H1 (cell line): ENCODE measurements around the gene KLHDC8A. TPM values are rescaled to one million over a fixed set of nuclear protein-coding genes. Genes with fewer than 3 reads are reported as not detected.

Experiments used
- CTCF ChIA-PET: fragments of 300-600 bp; sonication (Branson Sonifier 250); formaldehyde crosslinking; loops from one replicate; lab custom pipeline; 2021; ENCODE audit not compliant: partially characterized antibody; lab: Charles Lee
- POLR2A ChIA-PET: fragments of 300-600 bp; sonication (Branson Sonifier 250); formaldehyde crosslinking; loops from one replicate; lab custom pipeline; 2021; ENCODE audit warnings: inconsistent platforms; ENCODE audit not compliant: partially characterized antibody; lab: Charles Lee
- DNase-seq, 2 experiments: peaks; one replicate each; pipeline versions ENCODE4 v3.0.0 to v3.0.0-alpha.2; 2010 to 2022; ENCODE audit warnings: low spot score in 2 of 2, low read depth in 1 of 2, mixed read lengths in 1 of 2
- FAIRE-seq: peaks from 2 replicates; lab custom pipeline; 2011; peaks lifted over from hg19 to GRCh38; lab: Jason Lieb, UNC
- H2AFZ ChIP-seq: 2 replicates; pipeline ENCODE4 v1.8.1; 2012; ENCODE audit warnings: low read length, inconsistent platforms
- H2AK5ac ChIP-seq: 2 replicates; pipeline ENCODE4 v1.6.1; 2013; ENCODE audit warnings: low read depth, low read length
- H2BK120ac ChIP-seq: replicated peaks from 2 replicates; pipeline ENCODE3; 2013; ENCODE audit warnings: low read depth, low read length, inconsistent platforms
- H2BK12ac ChIP-seq: 2 replicates; pipeline ENCODE4 v1.6.1; 2013; ENCODE audit warnings: low read depth, low read length
- H2BK15ac ChIP-seq: 2 replicates; pipeline ENCODE4 v1.6.1; 2013; ENCODE audit warnings: low read length
- H2BK20ac ChIP-seq: 2 replicates; pipeline ENCODE4 v1.6.1; 2013; ENCODE audit warnings: low read length
- H2BK5ac ChIP-seq: 2 replicates; pipeline ENCODE4 v1.6.1; 2013; ENCODE audit warnings: low read depth, low read length
- H3K14ac ChIP-seq: 2 replicates; pipeline ENCODE4 v1.6.1; 2013; ENCODE audit warnings: inconsistent platforms; ENCODE audit not compliant: insufficient read length
- H3K18ac ChIP-seq: 2 replicates; pipeline ENCODE4 v1.6.1; 2013; ENCODE audit warnings: low read length; ENCODE audit errors: extremely low read depth
- H3K23ac ChIP-seq: 2 replicates; pipeline ENCODE4 v1.6.1; 2013; ENCODE audit warnings: inconsistent platforms; ENCODE audit not compliant: insufficient read length
- H3K23me2 ChIP-seq: 2 replicates; pipeline ENCODE4 v1.6.1; 2013; ENCODE audit warnings: low read depth, low read length
- H3K27ac ChIP-seq: 2 replicates; pipeline ENCODE4 v1.6.1; 2011; ENCODE audit warnings: low read depth, low read length, inconsistent platforms
- H3K27me3 ChIP-seq, 4 experiments: replicated peaks in 1 of 4; 1 replicate in 1 of 4; 2 replicates in 3 of 4; pipeline versions ENCODE4 v1.6.1 to v1.8.1; 2011 to 2013; ENCODE audit warnings: low read length in 3 of 4, mild to moderate bottlenecking in 3 of 4, inconsistent platforms in 2 of 4, mixed read lengths in 2 of 4, moderate library complexity in 1 of 4; ENCODE audit not compliant: control insufficient read depth in 3 of 4, insufficient read depth in 3 of 4; ENCODE audit errors: extremely low read depth in 1 of 4
- H3K36me3 ChIP-seq, 4 experiments: 2 replicates each; pipeline versions ENCODE4 v1.6.1 to v1.8.1; 2011 to 2013; ENCODE audit warnings: mild to moderate bottlenecking in 4 of 4, low read length in 3 of 4, moderate library complexity in 2 of 4, control low read depth in 1 of 4, inconsistent platforms in 1 of 4; ENCODE audit not compliant: insufficient read depth in 4 of 4, control insufficient read depth in 2 of 4
- H3K4ac ChIP-seq: replicated peaks from 2 replicates; pipeline ENCODE3; 2013; ENCODE audit warnings: low read length, low read depth, mixed read lengths, inconsistent platforms; ENCODE audit not compliant: insufficient read length
- H3K4me1 ChIP-seq, 4 experiments: replicated peaks in 1 of 4; 1 replicate in 1 of 4; 2 replicates in 3 of 4; pipeline versions ENCODE4 v1.6.1 to v1.8.1; 2011 to 2013; ENCODE audit warnings: low read length in 3 of 4, inconsistent platforms in 2 of 4, mixed read lengths in 1 of 4; ENCODE audit not compliant: insufficient read depth in 4 of 4, control insufficient read depth in 3 of 4
- H3K4me2 ChIP-seq, 2 experiments: 2 replicates each; pipeline versions ENCODE4 v1.6.1 to v1.8.1; 2011 to 2013; ENCODE audit warnings: low read depth in 2 of 2, low read length in 2 of 2, control low read depth in 1 of 2, inconsistent platforms in 1 of 2, mild to moderate bottlenecking in 1 of 2; ENCODE audit not compliant: insufficient read depth in 1 of 2
- H3K4me3 ChIP-seq, 4 experiments: fragments of 200-600, 300-600 bp in 1 of 4; sonication (generic), shearing (Covaris generic), sonication (Bioruptor Twin) in 1 of 4; 2 replicates each; pipeline versions ENCODE4 v1.5.1 to v1.8.1; 2011 to 2016; ENCODE audit warnings: low read length in 4 of 4, low read depth in 3 of 4, control low read depth in 2 of 4, inconsistent platforms in 2 of 4, mild to moderate bottlenecking in 2 of 4, mixed read lengths in 1 of 4, moderate library complexity in 1 of 4; ENCODE audit not compliant: insufficient read depth in 2 of 4; ENCODE audit errors: extremely low read depth in 1 of 4
- H3K56ac ChIP-seq: replicated peaks from 2 replicates; pipeline ENCODE3; 2013; ENCODE audit warnings: low read depth, mild to moderate bottlenecking, mixed read lengths, low read length, inconsistent platforms; ENCODE audit not compliant: insufficient read length
- H3K79me1 ChIP-seq: 2 replicates; pipeline ENCODE4 v1.6.1; 2013; ENCODE audit warnings: low read depth, low read length, control low read depth
- H3K79me2 ChIP-seq, 2 experiments: 2 replicates each; pipeline versions ENCODE4 v1.6.1 to v1.8.1; 2012 to 2013; ENCODE audit warnings: low read length in 2 of 2, mild to moderate bottlenecking in 2 of 2, inconsistent platforms in 1 of 2; ENCODE audit not compliant: insufficient read depth in 2 of 2, control insufficient read depth in 1 of 2
- H3K9ac ChIP-seq, 4 experiments: replicated peaks in 1 of 4; 1 replicate in 1 of 4; 2 replicates in 3 of 4; pipeline versions ENCODE4 v1.6.1 to v1.8.1; 2011 to 2013; ENCODE audit warnings: low read depth in 3 of 4, low read length in 3 of 4, control low read depth in 2 of 4, mild to moderate bottlenecking in 2 of 4, moderate library complexity in 2 of 4, inconsistent platforms in 1 of 4; ENCODE audit errors: extremely low read depth in 1 of 4
- H3K9me3 ChIP-seq, 2 experiments: 2 replicates each; pipeline versions ENCODE4 v1.6.1 to v1.8.1; 2012 to 2013; ENCODE audit warnings: mild to moderate bottlenecking in 2 of 2, moderate library complexity in 2 of 2, control low read depth in 1 of 2, inconsistent platforms in 1 of 2, low read depth in 1 of 2, low read length in 1 of 2, mixed read lengths in 1 of 2; ENCODE audit not compliant: insufficient read depth in 2 of 2
- H4K20me1 ChIP-seq, 2 experiments: replicated peaks in 1 of 2; 2 replicates each; pipeline versions ENCODE3 to v1.8.1; 2011 to 2013; ENCODE audit warnings: inconsistent platforms in 2 of 2, low read length in 2 of 2, mild to moderate bottlenecking in 1 of 2; ENCODE audit not compliant: insufficient read depth in 2 of 2, control insufficient read depth in 1 of 2
- H4K5ac ChIP-seq: 2 replicates; pipeline ENCODE4 v1.6.1; 2013; ENCODE audit warnings: low read length, low read depth, mixed read lengths, inconsistent platforms; ENCODE audit not compliant: insufficient read length
- H4K8ac ChIP-seq: 2 replicates; pipeline ENCODE4 v1.8.0; 2013; ENCODE audit warnings: mild to moderate bottlenecking, moderate library complexity, low read length, inconsistent platforms; ENCODE audit not compliant: insufficient read depth; ENCODE audit errors: extremely low read depth
- H4K91ac ChIP-seq: replicated peaks from 2 replicates; pipeline ENCODE3; 2013; ENCODE audit warnings: low read length, mixed read lengths, inconsistent platforms; ENCODE audit not compliant: insufficient read length
- ATF2 ChIP-seq: IDR thresholded peaks from 2 replicates; pipeline ENCODE4 v1.6.1; 2012; ENCODE audit warnings: low read length, inconsistent platforms
- CHD2 ChIP-seq: IDR thresholded peaks from 2 replicates; pipeline ENCODE4 v1.6.1; 2012; ENCODE audit warnings: low read length, improper control_type of control experiment
- CTCF ChIP-seq, 3 experiments: IDR thresholded peaks; 1 replicate in 2 of 3; 2 replicates in 1 of 3; pipeline versions ENCODE4 v1.5.1 to v1.6.1; 2011; ENCODE audit warnings: low read length in 3 of 3, mild to moderate bottlenecking in 3 of 3, inconsistent platforms in 2 of 3, low read depth in 1 of 3, moderate library complexity in 1 of 3; ENCODE audit not compliant: insufficient read depth in 1 of 3; ENCODE audit errors: control extremely low read depth in 1 of 3
- EP300 ChIP-seq, 2 experiments: IDR thresholded peaks; 1 replicate in 1 of 2; 2 replicates in 1 of 2; pipeline ENCODE4 v1.6.1; 2011 to 2012; ENCODE audit warnings: low read depth in 2 of 2, low read length in 2 of 2, mild to moderate bottlenecking in 2 of 2, borderline replicate concordance in 1 of 2, inconsistent platforms in 1 of 2, moderate library complexity in 1 of 2
- EZH2 ChIP-seq: fragments of 200-600 bp; sonication (generic); IDR thresholded peaks from 2 replicates; pipeline ENCODE4 v1.7.1; 2012; ENCODE audit warnings: low read depth, mild to moderate bottlenecking, moderate library complexity, low read length, inconsistent platforms; ENCODE audit not compliant: severe bottlenecking
- FOSL1 ChIP-seq: IDR thresholded peaks from 2 replicates; pipeline ENCODE4 v1.6.1; 2011; ENCODE audit warnings: mild to moderate bottlenecking, low read depth, low read length, moderate library complexity; ENCODE audit not compliant: insufficient read depth
- RXRA ChIP-seq: IDR thresholded peaks from 2 replicates; pipeline ENCODE4 v1.6.1; 2011; ENCODE audit warnings: low read depth, mild to moderate bottlenecking, low read length, moderate library complexity; ENCODE audit not compliant: insufficient read depth
- WGBS, 2 experiments: shearing (Covaris generic) in 1 of 2; methylation state at CpG; one replicate each; pipeline versions ENCODE4 v1.1.6 to v1.1.7; 2013 to 2015; ENCODE audit warnings: low lambda C conversion rate in 2 of 2, mixed read lengths in 2 of 2, inconsistent platforms in 1 of 2, low coverage in 1 of 2, missing lambda C conversion rate in 1 of 2; ENCODE audit not compliant: insufficient replicate concordance in 2 of 2, insufficient coverage in 1 of 2, insufficient read length in 1 of 2; ENCODE audit errors: extremely low coverage in 1 of 2, missing lambda C conversion rate in 1 of 2; 5-methylcytosine and 5-hydroxymethylcytosine counted together
- polyA plus RNA-seq, 7 experiments: library from polyadenylated mRNA; depleted of rRNA in 3 of 7; stranded (reverse) in 5 of 7; unstranded in 2 of 7; fragments of >200 nt in 5 of 7; fragments of 200-250 nt in 2 of 7; gene quantifications; 1 replicate in 5 of 7; 2 replicates in 1 of 7; 4 replicates in 1 of 7; pipeline versions ENCODE4 v1.2.1 to v1.2.3, GENCODE V29; 2011 to 2013; ENCODE audit warnings: missing spikeins in 2 of 7, mixed read lengths in 2 of 7
- total RNA-seq: library from RNA; stranded (reverse); fragmentation: NEBNext Ultra II Directional; extraction: Animal tissue kit (Norgen Biotek cat#: 25700); gene quantifications from 2 replicates; pipeline ENCODE4 v1.2.1, GENCODE V29; 2021
- TF ChIP-seq, protein P1 (sequence below): IDR thresholded peaks from 2 replicates; pipeline ENCODE4 v1.6.1; 2011; ENCODE audit warnings: low read length, improper control_type of control experiment

KLHDC8A gene
- total and polyA plus RNA-seq, 2 of the 8 experiments (the other 6 are each of a cell fraction or from before 2014, with no cell fraction given): 1.9 to 3.4 TPM

GRCh38 chr1:205392650-205393049 is 35.9 kb upstream of the KLHDC8A start:
- H4K20me1 ChIP-seq: no peaks in the 10 kb centered on the region
- H3K4me2 ChIP-seq: no peak overlapping the region
- H2AK5ac ChIP-seq: no peak overlapping the region
- no peak overlapping the region for H3K23ac ChIP-seq
- no peak overlapping the region for H3K9ac ChIP-seq
- no peak overlapping the region for H2BK5ac ChIP-seq
- no peak overlapping the region for H3K27ac ChIP-seq
- no peak overlapping the region for H4K8ac ChIP-seq
- DNase-seq: no peak
- H2BK120ac ChIP-seq: no peak overlapping the region
- H3K4me3 ChIP-seq: no peak overlapping the region
- H2BK12ac ChIP-seq: no peak overlapping the region
- no peak overlapping the region for H3K4ac ChIP-seq
- no peak overlapping the region for H4K91ac ChIP-seq
- no peak overlapping the region for H3K18ac ChIP-seq
- FAIRE-seq: no peak
- no peak overlapping the region for H4K5ac ChIP-seq
- POLR2A ChIA-PET: no interaction called here
- H2AFZ ChIP-seq: no peak overlapping the region
- H3K23me2 ChIP-seq: no peaks in the 10 kb centered on the region
- H3K36me3 ChIP-seq: no peaks in the 10 kb centered on the region
- no peaks in the 10 kb centered on the region for H3K27me3 ChIP-seq
- H3K79me2 ChIP-seq: no peaks in the 10 kb centered on the region
- H2BK15ac ChIP-seq: no peak overlapping the region
- no peak overlapping the region for H3K14ac ChIP-seq
- no peak overlapping the region for H3K56ac ChIP-seq
- WGBS, 2 experiments: 89% methylated on average over 1 of the region's 1 CpG; no CpG with 5 or more reads in 1 of the 2 experiments
- no peak overlapping the region for H2BK20ac ChIP-seq
- CTCF ChIA-PET: interaction anchor here (0.7 to 10.6 kb wide), 5 partner anchors 39 to 178 kb away, joined by 3 to 69 read pairs (median 5); no protein-coding TSS in a partner anchor
- H3K4me1 ChIP-seq: no peaks in the 10 kb centered on the region
- H3K9me3 ChIP-seq: no peaks in the 10 kb centered on the region
- no peaks in the 10 kb centered on the region for H3K79me1 ChIP-seq
- TF ChIP-seq CHD2 (no peak), CTCF (IDR thresholded peaks at IDR 0.05; ENCODE audit: control extremely low read depth in 1 of 3, insufficient read depth in 1 of 3, low read depth in 1 of 3, low read length in 3 of 3) (no peak), FOSL1 (no peak), ATF2 (no peak), EP300 (IDR thresholded peaks at IDR 0.05; ENCODE audit: borderline replicate concordance in 1 of 2, low read depth in 2 of 2, low read length in 2 of 2) (no peak), RXRA (no peak), EZH2 (no peak)
- TF ChIP-seq, protein P1, sequence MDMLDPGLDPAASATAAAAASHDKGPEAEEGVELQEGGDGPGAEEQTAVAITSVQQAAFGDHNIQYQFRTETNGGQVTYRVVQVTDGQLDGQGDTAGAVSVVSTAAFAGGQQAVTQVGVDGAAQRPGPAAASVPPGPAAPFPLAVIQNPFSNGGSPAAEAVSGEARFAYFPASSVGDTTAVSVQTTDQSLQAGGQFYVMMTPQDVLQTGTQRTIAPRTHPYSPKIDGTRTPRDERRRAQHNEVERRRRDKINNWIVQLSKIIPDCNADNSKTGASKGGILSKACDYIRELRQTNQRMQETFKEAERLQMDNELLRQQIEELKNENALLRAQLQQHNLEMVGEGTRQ: no peak
